Testis (tissue), 3 donors: ENCODE data around the gene MARCHF3. TPM values are rescaled to one million over a fixed set of nuclear protein-coding genes. Genes with fewer than 3 reads are reported as not detected.

Experiments used
- DNase-seq: peaks from one replicate; pipeline ENCODE4 v3.0.0-alpha.2; 2019
- H3K27ac ChIP-seq, 2 donors: fragments of 200-600 bp; sonication (generic); one replicate each; pipeline ENCODE4 v1.5.1; 2019
- H3K27me3 ChIP-seq: fragments of 200-600 bp; sonication (generic); one replicate; pipeline ENCODE4 v1.5.1; 2019
- H3K36me3 ChIP-seq: fragments of 200-600 bp; sonication (generic); one replicate; pipeline ENCODE4 v1.5.1; 2017; ENCODE audit warnings: low read depth; ENCODE audit errors: missing control alignments
- H3K4me1 ChIP-seq: fragments of 200-600 bp; sonication (generic); one replicate; pipeline ENCODE4 v1.5.1; 2019
- H3K4me3 ChIP-seq, 2 donors: fragments of 200-600 bp; sonication (generic); one replicate each; pipeline ENCODE4 v1.5.1; 2017 to 2019
- H3K9me3 ChIP-seq: fragments of 200-600 bp; sonication (generic); one replicate; pipeline ENCODE4 v1.5.1; 2017
- CTCF ChIP-seq, 3 experiments: fragments of 450-650 bp in 2 of 3; fragments of 200-600 bp in 1 of 3; sonication (generic) in 1 of 3; IDR thresholded peaks; one replicate each; pipeline ENCODE4 v1.5.1; 2016 to 2019; ENCODE audit warnings: antibody characterized with exemption in 3 of 3, mild to moderate bottlenecking in 2 of 3, moderate library complexity in 1 of 3
- POLR2A ChIP-seq: fragments of 450-650 bp; IDR thresholded peaks from one replicate; pipeline ENCODE4 v1.6.1; 2017; ENCODE audit warnings: antibody characterized with exemption, mild to moderate bottlenecking, moderate library complexity
- WGBS, 2 donors: methylation state at CpG; one replicate each; pipeline ENCODE4 v1.1.5; 2018; 5-methylcytosine and 5-hydroxymethylcytosine counted together
- intact Hi-C: fragments of 100-400 bp; cut with DNase I; formaldehyde crosslinking; loops from one replicate; pipeline ENCODE4 v1.15.1; 2023; ENCODE audit warnings: low total_unique reads
- polyA plus RNA-seq: library from polyadenylated mRNA; stranded (reverse); fragments of 350-450 nt; fragmentation: Illumina TruSeq; extraction: RNeasy Lipid Tissue Mini Kit (QIAGEN cat#74804); gene quantifications from one replicate; pipeline ENCODE4 v1.2.3, GENCODE V29; 2014; ENCODE audit warnings: low read depth, low replicate concordance; ENCODE audit not compliant: insufficient read depth
- total RNA-seq, 2 donors: library from RNA; depleted of rRNA; stranded (reverse); fragments of >200 nt; gene quantifications; one replicate each; pipeline ENCODE4 v1.2.3, GENCODE V29; 2016

MARCHF3 gene
- total and polyA plus RNA-seq, 3 donors from 2014 or later, result 34.0 to 81.9 (median 38.8) TPM

GRCh38 chr5:127029581-127030258 is 638 bp downstream of the MARCHF3 start:
- H3K36me3 ChIP-seq, result no peaks in the 10 kb centered on the region
- H3K9me3 ChIP-seq, result no peaks in the 10 kb centered on the region
- H3K27ac ChIP-seq, result peak overlapping the region; percentile 84 to 93
- H3K4me1 ChIP-seq, result peaks cover 12% of the 10 kb centered on the region
- peak; percentile 74 for DNase-seq
- TF ChIP-seq CTCF (IDR thresholded peaks at IDR 0.05) (peak; percentile 27 to 55 (median 28)), POLR2A (no peak)
- no peaks in the 10 kb centered on the region for H3K27me3 ChIP-seq
- intact Hi-C loops, result no loop called here
- WGBS, 2 donors, result 0 to 3% methylated on average over 23 to 30 of the region's 51 CpGs
- peak overlapping the region; percentile 83 to 89 for H3K4me3 ChIP-seq

GRCh38 chr5:127028822-127029457 is 1.4 kb downstream of the MARCHF3 start:
- intact Hi-C loops, result no loop called here
- peak; percentile 28 for DNase-seq

GRCh38 chr5:127027539-127027938 is 2.8 kb downstream of the MARCHF3 start:
- Histone ChIP-seq H3K9me3 (no peaks in the 10 kb centered on the region), H3K27ac (no peak overlapping the region), H3K36me3 (no peaks in the 10 kb centered on the region), H3K4me1 (peaks cover 12% of the 10 kb centered on the region), H3K4me3 (no peak overlapping the region), H3K27me3 (no peaks in the 10 kb centered on the region)
- DNase-seq, result no peak
- intact Hi-C loops, result no loop called here
- WGBS, 2 donors, result 94 to 95% methylated on average over 1 of the region's 1 CpG
- TF ChIP-seq CTCF (IDR thresholded peaks at IDR 0.05), result no peak
- TF ChIP-seq POLR2A, result no peak

More at GRCh38 chr5:127028822-127029457, 1.4 kb downstream of the MARCHF3 start:
- Histone ChIP-seq H3K4me1 (peaks cover 12% of the 10 kb centered on the region), H3K4me3 (peak overlapping the region; percentile 83 to 89), H3K9me3 (no peaks in the 10 kb centered on the region), H3K27ac (no peak overlapping the region), H3K27me3 (no peaks in the 10 kb centered on the region), H3K36me3 (no peaks in the 10 kb centered on the region)
- WGBS, 2 donors, result 46% methylated on average over 12 of the region's 12 CpGs
- TF ChIP-seq CTCF (IDR thresholded peaks at IDR 0.05), result no peak
- no peak for TF ChIP-seq POLR2A

GRCh38 chr5:127026166-127026565 is 4.2 kb downstream of the MARCHF3 start:
- DNase-seq, result no peak
- H3K4me1 ChIP-seq, result peaks cover 8% of the 10 kb centered on the region
- H3K4me3 ChIP-seq, result no peak overlapping the region
- no peak overlapping the region for H3K27ac ChIP-seq
- TF ChIP-seq POLR2A, result no peak
- TF ChIP-seq CTCF (IDR thresholded peaks at IDR 0.05), result no peak
- intact Hi-C loops, result no loop called here
- 84 to 95% methylated on average over 2 of the region's 2 CpGs for WGBS, 2 donors
- H3K27me3 ChIP-seq, result no peaks in the 10 kb centered on the region
- no peaks in the 10 kb centered on the region for H3K9me3 ChIP-seq
- no peaks in the 10 kb centered on the region for H3K36me3 ChIP-seq
